Ishikawa (cell line): Measurements from ENCODE around the gene SMIM41.

Experiments used
- CEBPB ChIP-seq: IDR thresholded peaks from 2 replicates; pipeline ENCODE4 v1.6.1; 2012
- CREB1 ChIP-seq: IDR thresholded peaks from 2 replicates; pipeline ENCODE4 v1.6.1; 2012; ENCODE audit warnings: low read depth
- EGR1 ChIP-seq: IDR thresholded peaks from 2 replicates; pipeline ENCODE4 v1.6.1; 2012
- EP300 ChIP-seq: IDR thresholded peaks from 2 replicates; pipeline ENCODE4 v1.6.1; 2012; ENCODE audit warnings: borderline replicate concordance
- FOXM1 ChIP-seq: IDR thresholded peaks from 2 replicates; pipeline ENCODE4 v1.6.1; 2012; ENCODE audit warnings: low read depth, borderline replicate concordance
- MAX ChIP-seq: IDR thresholded peaks from 2 replicates; pipeline ENCODE4 v1.6.1; 2012
- NFIC ChIP-seq: IDR thresholded peaks from 2 replicates; pipeline ENCODE4 v1.6.1; 2012
- RAD21 ChIP-seq: IDR thresholded peaks from 2 replicates; pipeline ENCODE4 v1.6.1; 2012; ENCODE audit warnings: low read depth
- TAF1 ChIP-seq: IDR thresholded peaks from 2 replicates; pipeline ENCODE4 v1.6.1; 2012; ENCODE audit warnings: low read depth, mild to moderate bottlenecking
- TCF12 ChIP-seq: IDR thresholded peaks from 2 replicates; pipeline ENCODE4 v1.6.1; 2012; ENCODE audit warnings: low read depth
- TEAD4 ChIP-seq: IDR thresholded peaks from 2 replicates; pipeline ENCODE4 v1.6.1; 2012
- USF1 ChIP-seq: IDR thresholded peaks from 2 replicates; pipeline ENCODE4 v1.6.1; 2012
- YY1 ChIP-seq: IDR thresholded peaks from 2 replicates; pipeline ENCODE4 v1.6.1; 2012; ENCODE audit warnings: low read depth
- ZBTB7A ChIP-seq: IDR thresholded peaks from 2 replicates; pipeline ENCODE4 v1.6.1; 2012; ENCODE audit warnings: low read depth
- TF ChIP-seq, protein P1 (sequence below): IDR thresholded peaks from 2 replicates; pipeline ENCODE4 v1.6.1; 2012; ENCODE audit warnings: low read depth, mild to moderate bottlenecking

SMIM41 gene

DNA sequence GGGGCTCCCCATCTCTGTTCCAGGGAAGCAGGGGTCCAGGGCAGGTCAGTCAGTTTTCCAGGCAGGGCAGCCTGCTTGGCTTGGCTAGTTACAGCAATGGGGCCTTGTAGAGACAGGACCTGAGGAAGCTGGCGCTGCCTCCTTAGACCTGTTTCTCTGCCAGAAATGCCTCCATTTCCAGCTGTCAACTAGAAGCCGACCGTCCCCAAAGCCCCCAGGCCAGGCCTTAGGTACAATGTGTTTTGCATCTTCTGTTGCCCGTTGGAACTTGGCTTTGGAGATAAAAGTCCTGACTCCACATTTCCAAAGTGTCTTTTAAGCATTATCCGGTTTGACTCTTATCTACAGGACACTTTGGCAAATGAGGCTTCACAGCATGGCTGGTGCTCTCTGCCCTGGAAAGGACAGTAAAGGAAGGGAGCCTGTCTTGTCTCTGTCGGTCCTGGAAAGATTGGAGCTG, 69.7 kb downstream of the SMIM41 start:
- TF ChIP-seq FOXM1, result no peak
- no peak for TF ChIP-seq EP300
- TF ChIP-seq TEAD4, result no peak
- TF ChIP-seq NFIC, result no peak
- TF ChIP-seq RAD21, result no peak
- TF ChIP-seq CEBPB, result no peak
- TF ChIP-seq TAF1, result no peak
- TF ChIP-seq ZBTB7A, result no peak
- TF ChIP-seq EGR1, result no peak
- TF ChIP-seq USF1, result no peak
- TF ChIP-seq CREB1, result no peak
- TF ChIP-seq YY1, result no peak
- TF ChIP-seq MAX, result no peak
- TF ChIP-seq, protein P1, sequence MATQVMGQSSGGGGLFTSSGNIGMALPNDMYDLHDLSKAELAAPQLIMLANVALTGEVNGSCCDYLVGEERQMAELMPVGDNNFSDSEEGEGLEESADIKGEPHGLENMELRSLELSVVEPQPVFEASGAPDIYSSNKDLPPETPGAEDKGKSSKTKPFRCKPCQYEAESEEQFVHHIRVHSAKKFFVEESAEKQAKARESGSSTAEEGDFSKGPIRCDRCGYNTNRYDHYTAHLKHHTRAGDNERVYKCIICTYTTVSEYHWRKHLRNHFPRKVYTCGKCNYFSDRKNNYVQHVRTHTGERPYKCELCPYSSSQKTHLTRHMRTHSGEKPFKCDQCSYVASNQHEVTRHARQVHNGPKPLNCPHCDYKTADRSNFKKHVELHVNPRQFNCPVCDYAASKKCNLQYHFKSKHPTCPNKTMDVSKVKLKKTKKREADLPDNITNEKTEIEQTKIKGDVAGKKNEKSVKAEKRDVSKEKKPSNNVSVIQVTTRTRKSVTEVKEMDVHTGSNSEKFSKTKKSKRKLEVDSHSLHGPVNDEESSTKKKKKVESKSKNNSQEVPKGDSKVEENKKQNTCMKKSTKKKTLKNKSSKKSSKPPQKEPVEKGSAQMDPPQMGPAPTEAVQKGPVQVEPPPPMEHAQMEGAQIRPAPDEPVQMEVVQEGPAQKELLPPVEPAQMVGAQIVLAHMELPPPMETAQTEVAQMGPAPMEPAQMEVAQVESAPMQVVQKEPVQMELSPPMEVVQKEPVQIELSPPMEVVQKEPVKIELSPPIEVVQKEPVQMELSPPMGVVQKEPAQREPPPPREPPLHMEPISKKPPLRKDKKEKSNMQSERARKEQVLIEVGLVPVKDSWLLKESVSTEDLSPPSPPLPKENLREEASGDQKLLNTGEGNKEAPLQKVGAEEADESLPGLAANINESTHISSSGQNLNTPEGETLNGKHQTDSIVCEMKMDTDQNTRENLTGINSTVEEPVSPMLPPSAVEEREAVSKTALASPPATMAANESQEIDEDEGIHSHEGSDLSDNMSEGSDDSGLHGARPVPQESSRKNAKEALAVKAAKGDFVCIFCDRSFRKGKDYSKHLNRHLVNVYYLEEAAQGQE, result no peak
- no peak for TF ChIP-seq TCF12

GRCh38 chr12:52149651-52150241, 70.2 kb downstream of the SMIM41 start:
- TF ChIP-seq EGR1 (no peak), TAF1 (peak; percentile 32; the same call in 1 of the 2 replicates), EP300 (peak; percentile 80), USF1 (peak; percentile 29; the same call in 1 of the 2 replicates), RAD21 (no peak), ZBTB7A (peak; percentile 69; the same call in 1 of the 2 replicates), CREB1 (no peak), YY1 (peak; percentile 78), TCF12 (peak; percentile 81), CEBPB (no peak), MAX (peak; percentile 72), FOXM1 (peak; percentile 42; the same call in 1 of the 2 replicates), TEAD4 (peak; percentile 68; the same call in 1 of the 2 replicates), NFIC (peak; percentile 89)
- TF ChIP-seq, protein P1, result no peak

DNA sequence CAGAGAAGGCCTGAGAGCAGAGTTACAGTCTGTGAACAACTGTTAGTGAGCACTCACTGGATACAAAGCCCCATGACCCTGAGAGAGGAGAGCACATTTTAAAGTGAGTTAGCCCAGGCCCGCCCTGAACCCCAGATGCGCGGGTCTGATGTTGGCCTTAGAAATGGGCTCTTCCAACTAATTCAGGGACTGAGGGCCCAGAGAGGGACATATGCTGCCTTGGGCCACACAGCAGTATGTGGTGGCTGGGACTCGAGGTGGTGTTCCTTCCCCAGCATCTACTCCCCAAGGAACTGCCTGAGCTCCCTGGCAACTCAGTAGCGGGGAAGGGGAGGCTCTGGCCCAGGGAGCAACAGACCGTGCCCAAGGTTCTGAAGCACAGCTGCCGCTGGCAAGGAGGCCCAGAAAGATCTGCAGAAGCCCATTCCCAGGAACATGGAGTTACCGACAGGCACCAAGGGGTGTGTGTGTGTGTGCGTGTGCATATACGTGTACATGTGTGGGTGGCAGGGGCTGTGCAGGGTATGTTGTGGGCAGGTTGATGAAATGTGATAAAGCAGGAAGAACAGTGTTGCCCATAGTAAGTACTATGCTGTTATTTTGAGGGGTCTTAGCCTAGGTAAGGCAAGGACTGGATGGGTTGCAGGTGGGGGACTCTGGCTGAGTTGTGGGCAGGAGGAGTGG, 71.8 kb downstream of the SMIM41 start:
- TF ChIP-seq TCF12 (no peak), TEAD4 (no peak), USF1 (no peak), TAF1 (no peak), EGR1 (peak; percentile 58), ZBTB7A (no peak), RAD21 (no peak), FOXM1 (no peak), MAX (peak; percentile 53; the same call in 1 of the 2 replicates), CEBPB (no peak; the same call in 1 of the 2 replicates), YY1 (no peak), CREB1 (no peak), EP300 (no peak), NFIC (0 out of 2 replicates have a peak, but pooled peaks have one; percentile 7)
- TF ChIP-seq, protein P1, result no peak
